NT2/D1 (cell line): ENCODE data around the gene CTRL.

Experiments used
- SUZ12 ChIP-seq: IDR thresholded peaks from 2 replicates; pipeline ENCODE4 v1.6.1; 2011; ENCODE audit not compliant: insufficient read length, insufficient read depth; ENCODE audit errors: extremely low read depth
- YY1 ChIP-seq: IDR thresholded peaks from 2 replicates; pipeline ENCODE4 v1.6.1; 2011; ENCODE audit not compliant: insufficient read length, insufficient read depth
- ZNF274 ChIP-seq: IDR thresholded peaks from 2 replicates; pipeline ENCODE4 v1.6.1; 2011; ENCODE audit warnings: mild to moderate bottlenecking, low read depth, low read length

DNA sequence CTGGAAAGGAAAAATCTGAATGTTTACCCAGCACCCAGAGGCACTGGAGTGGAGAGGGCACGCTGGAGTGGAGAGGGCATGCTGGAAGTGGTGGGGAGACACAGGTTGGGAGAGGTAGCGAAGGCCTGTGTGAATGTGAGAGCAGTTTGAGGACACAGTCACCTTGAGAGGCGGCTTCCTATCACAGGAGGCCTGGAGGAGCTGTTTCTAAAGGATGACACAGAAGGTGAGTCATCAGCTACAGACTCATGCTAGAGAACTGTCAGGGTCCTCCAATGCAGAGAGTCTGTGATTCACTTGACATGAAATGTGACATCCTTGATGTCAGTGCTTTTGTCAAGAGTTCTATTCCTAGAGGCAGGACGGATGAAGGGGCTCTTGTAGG is 13.8 kb downstream of the CTRL start:
- TF ChIP-seq SUZ12, result no peak
- TF ChIP-seq YY1, result no peak
- TF ChIP-seq ZNF274, result no peak
